CD4-positive, alpha-beta T cell treated with Interleukin-10 for 1 hour (primary cell): ENCODE measurements around the gene PRKCG.
"Not testable (repeated sequence)": the region's sequence is repeated elsewhere in the genome, so short reads cannot be mapped to it uniquely, and the experiment has no call there.

Experiments
- DNase-seq: peaks from one replicate; pipeline ENCODE4 v3.0.0-alpha.2; 2020

The PRKCG gene

DNA sequence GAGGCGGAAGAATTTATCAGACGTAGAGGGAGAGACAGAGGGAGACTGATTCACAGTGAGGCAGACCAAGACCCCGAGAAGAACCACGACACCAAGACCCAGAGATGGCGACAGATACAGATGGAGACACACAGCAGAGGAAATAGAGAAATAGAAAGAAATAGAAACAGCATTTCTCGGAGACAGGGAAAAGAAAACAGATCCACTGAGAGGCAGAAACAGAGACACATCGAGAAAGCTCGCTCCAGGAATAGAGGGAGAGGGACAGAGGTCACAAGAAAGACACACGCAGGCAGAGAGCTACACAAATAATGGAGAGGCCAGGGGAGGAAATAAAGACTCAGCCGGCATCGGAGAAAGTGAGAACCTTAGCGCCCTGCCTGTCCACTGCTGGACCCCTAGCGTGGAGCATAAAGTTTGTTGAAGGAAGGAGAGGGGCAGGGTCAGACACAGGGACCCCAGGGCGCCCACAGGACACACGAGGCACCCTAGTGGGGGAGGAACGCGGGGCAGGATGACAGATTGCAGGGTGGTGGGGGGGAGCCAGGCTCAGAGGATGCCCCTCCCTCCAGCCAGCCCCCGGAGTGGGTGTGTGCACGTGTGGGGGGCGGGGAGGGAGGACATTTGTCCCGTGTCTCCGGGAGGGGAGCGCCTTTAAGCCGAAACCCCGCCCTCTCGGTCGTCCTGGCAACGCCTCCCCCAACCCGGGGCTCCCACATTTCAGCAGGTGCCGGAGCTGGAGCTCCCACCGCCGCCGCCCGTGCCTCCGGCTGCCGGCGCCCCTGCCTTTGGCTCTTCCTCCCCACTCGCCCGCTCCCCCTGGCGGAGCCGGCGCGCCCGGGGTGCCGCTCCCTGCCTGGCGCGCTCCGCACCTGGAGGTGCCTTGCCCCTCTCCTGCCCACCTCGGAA, at the start of gene PRKCG:
Gene PRKCG, plus strand, starts transcription at position 716 of the 909 bp plus-strand sequence. CDS start 298 bp downstream, outside the sequence.
- DNase-seq = peak; percentile 75

DNA sequence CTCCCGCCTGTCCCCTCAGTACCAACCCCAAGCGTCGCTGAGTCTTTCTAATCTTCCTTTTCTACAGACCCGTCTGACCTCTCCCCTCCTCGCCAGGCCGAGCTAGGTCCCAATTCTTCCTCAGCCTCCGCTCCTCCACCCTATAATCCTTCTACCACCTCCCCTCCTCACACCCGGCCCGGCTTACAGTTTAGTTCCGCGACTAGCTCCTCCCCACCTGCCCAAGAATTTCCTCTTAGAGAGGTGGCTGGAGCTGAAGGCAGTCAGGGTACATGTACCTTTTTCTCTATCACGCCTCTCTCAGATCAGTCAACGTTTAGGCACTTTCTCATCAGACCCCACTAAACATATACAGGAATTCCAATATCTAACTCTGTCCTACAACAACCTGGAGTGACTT, 49.1 kb upstream of the PRKCG start:
- not testable (repeated sequence) for DNase-seq

DNA sequence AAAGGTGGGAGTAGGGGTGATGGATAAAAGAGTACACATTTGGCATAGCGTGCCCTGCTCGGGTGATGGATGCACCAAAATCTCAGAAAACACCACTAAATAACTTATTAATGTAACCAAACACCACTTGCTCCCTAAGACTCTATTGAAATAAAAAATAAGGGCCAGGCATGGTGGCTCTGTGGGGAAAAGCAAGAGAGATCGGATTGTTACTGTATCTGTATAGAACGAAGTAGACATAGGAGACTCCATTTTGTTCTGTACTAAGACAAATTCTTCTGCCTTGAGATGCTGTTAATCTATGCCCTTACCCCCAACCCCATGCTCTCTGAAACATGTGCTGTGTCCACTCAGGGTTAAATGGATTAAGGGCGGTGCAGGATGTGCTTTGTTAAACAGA, 43.6 kb upstream of the PRKCG start:
- DNase-seq = not testable (repeated sequence)

DNA sequence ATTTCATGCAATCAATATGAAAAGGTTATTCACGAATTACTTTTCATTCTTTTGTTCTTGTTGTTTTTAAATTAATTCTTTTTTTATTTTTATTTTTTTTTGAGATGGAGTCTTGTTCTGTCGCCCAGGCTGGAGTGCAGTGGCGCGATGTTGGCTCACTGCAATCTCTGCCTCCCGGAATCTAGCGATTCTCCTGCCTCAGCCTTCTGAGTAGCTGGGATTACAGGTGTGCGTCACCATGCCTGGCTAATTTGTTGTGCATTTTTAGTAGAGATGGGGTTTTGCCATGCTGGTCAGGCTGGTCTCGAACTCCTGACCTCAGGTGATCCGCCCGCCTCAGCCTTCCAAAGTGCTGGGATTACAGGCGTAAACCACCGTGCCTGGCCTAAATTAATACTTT, 41.8 kb upstream of the PRKCG start:
- DNase-seq = not testable (repeated sequence)

DNA sequence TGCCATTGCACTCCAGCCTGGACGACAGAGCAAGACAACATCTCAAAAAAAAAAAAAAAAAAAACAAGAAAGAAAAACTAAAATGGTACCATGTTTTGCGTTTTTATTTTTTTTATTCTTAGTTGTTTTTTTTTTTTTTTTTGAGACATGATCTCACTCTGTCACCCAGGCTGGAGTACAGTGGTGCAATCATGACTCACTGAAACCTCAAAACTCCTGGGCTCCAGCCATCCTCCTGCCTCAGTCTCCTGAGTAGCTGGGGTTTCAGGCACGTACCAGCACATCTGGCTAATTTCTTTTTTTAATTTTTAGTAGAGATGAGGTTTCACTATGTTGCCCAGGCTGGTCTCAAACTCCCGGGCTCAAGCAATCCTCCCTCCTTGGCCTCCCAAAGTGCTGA, 41.1 kb upstream of the PRKCG start:
- not testable (repeated sequence) for DNase-seq

DNA sequence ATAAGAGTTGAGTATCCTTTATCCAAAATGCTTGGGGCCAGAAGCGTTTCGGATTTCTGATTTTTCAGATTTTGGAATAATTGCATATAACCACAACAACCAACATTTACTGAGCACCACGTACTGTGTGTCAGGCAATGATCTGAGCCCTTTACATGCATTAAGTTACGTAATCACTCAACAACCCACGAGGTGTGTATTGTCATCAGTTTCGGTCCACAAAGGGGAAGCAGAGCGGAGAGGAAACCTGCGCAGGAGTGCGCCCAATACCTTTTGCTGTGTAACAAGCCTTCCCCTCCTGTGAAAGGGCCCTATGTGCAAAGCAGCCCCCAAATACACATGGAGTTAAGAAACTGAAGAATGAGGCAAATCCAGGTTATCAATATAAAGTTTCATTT, 37.1 kb upstream of the PRKCG start:
- peak; percentile 21 for DNase-seq

DNA sequence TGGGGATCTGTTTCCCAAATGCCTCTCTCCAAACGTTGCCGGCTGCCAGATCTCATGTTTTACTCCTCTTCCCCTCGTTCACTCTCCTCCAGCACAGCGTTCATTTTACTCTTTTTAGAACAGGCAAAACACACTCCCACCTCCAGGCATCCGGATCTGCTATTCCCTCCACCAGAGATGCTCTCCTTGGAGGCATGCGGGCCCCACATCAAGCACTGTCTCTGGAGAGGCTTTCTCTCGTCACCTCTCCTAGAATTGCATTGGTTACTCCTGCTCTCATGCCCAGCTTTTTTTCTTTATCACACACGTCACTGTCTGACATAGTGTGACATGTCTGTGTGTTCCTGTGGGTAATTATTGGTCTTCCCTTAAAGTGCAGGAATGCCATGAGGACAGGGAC, 34.4 kb upstream of the PRKCG start:
- no peak for DNase-seq

DNA sequence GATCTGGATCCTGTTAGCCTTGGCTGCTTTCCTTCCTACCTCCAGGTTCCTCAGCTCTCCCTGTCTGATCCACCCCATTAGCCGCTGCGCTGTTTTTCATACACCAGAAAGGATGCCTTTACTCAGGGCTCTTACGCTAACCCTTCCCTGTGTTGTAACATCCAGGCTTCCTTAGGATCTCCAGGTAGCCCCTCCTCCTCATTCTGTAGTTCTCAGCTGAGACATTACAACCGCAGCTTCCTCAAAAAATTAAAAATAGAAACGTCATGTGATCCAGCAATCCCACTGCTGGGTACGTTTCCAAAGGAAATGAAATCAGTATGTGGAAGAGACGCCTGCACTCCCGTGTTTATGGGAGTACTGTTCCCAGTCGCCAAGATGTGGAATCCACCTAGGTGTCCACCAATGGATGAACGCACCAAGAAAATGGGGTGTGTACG, 32.7 kb upstream of the PRKCG start:
- no peak for DNase-seq

DNA sequence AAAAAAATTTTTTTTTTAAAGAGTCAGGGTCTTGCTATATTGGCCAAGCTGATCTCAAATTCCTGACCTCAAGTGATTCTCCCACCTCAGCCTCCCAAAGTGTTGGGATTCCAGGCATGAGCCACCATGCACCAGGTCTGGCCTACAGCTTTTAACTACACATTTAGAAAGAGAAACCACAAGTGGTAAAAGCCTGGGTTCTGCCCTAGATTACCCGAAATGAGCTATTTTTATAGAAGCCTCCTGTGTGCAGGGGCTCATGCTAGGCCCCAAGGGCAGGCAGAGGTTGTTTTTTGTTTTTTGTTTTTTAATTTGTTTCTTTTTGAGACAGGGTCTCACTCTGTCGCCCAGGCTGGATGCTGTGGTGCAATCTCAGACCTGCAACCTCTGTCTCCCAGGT, 28.3 kb upstream of the PRKCG start:
- DNase-seq = peak; percentile 16

DNA sequence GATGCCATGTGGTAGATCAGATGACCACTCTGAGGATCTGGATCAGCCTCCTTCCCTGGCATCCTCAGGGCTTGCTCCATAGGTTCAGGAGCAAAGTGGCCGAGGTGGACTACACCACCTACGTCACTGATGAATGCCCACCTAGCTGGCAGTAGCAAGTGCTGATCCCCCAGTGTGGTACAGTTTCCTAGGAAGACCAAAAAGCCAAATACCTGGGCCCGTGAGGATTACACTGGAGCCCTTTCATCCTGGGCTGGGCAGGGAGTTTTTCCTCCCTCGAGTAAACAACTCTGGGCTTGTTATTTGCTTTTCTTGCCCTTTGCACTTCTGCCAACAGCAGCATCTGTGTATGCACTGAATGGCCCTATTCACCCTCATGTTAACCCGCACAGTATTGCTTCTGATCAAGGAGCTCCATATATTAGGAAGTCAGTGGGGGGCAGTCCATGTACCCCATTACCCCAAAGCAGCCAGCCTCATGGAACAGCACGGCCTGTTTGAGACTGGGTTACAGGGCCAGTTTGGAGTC, 17.6 kb upstream of the PRKCG start:
- DNase-seq = no peak

DNA sequence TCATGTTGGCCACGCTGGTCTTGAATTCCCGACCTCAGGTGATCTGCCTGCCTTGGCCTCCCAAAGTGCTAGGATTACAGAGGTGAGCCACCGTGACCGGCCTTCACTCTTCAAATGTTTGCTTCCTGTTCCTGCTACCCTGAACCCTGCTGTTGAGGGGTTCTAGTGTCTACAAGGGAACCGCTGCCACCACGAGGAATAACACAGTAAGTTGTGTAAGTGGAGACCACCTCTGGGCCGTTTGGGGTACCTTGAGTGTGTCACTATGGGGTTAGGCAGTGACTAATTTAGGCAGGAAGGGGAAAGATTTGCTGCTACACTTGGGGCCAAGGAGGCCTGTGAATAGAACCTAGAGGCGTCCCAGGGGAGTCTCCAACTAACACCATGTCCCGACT, 16.5 kb upstream of the PRKCG start:
- DNase-seq = no peak

DNA sequence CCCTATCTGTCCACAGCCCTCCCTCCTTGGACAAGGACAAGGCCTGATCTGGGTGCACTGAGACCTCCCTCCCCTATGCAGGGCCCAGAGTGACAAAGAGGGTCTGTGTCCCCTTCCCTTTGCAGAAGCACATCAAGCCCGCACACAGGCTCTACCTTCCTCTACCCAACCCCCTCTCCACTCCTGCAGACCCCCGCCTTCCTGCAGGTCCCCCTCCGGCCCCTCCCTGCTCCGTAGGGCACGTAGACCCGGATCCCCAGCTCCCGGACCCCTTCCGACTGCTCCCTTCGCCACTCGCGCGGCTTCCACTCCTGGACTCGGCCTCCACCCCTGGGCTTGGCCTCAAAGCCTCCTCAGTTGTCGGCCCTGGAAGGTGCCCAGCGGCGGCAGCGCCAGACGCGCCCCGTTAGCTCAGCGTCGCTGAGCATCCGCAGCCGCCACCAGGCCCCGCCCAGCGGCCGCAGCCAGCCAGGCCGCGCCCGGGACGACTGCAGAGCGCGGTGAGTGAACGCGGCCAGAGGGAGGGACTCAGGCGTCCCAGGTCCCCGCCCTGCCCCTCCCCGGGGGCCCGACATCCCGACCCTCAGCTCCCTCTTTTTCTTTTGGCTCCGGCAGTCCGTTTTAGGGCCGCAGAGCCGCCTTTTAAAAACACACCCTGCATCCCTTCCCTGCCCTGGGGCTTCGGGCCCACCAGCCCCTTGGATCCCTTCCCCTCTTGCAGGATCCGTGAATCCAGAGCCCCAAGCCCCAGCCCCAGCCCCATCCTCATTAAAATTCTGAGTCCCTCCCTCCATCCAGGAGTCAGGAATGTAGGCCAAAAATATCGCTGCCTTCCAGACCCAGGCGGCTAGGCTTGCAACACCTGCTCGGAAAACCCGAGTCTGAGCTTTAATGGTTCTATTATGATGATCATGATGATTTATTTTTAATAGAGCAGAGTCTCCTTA, 15.8 kb upstream of the PRKCG start:
- DNase-seq = peak; percentile 84

DNA sequence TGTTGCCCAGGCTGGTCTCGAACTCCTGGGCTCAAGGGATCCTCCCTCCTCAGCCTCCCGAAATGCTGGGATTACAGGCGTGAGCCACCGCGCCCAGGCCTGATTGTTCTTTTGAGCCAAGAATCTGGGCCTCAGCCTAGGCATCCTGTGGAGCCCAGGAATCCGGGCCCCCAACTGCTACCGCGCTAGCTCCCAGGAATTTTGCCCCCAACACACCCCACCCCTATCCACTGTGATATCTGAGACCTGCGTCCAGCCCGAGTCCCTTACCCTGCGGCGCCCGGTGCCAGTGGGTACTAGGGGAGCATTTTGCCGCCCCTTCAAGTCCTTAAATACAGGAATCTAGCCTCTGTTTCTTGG, 15.2 kb upstream of the PRKCG start:
- no peak for DNase-seq

DNA sequence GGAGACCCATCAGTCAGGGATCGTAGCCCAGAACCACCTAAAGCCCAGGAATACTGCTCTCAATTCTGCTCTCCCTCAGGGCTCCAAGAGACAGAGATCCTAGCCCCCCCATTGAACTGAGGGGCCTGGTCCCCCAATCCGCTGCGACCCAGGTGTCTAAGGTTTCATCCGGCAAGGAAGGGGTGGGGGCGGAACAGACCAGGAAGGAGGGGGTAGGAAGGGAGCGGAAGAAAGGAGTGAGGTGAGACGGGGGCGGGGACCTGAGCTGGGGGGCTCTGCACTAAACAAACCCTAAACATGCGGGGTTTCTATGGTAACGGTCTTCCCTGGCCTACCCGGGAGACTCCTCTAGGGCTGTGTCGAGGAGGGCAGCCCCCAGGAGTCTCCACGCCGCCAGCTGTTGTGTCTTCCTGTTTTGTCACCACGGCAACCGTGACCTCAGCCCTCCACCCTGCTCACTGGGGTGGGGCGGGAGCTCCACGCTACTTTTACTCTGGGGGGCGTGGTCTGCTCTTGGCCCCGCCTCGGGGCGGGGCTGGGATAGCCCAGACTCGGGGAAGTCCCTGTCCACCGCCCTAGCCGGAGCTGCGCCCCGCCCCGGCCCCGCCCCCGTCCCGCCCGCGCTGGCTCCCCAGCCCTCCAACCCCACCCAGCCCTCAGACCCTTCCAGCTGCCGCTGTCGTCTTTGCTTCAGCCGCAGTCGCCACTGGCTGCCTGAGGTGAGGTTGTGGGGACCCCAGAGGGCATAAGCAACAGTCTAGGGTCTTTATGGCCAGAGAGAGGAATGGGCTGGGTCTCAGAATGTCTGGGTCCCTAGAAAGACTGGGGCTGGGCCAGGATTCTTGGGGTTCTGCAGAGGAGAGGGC, 14.5 kb upstream of the PRKCG start, which contains the start of gene MYADM:
Gene MYADM, plus strand, starts transcription at position 659 of the 866 bp plus-strand sequence. CDS start 5,647 bp downstream, outside the sequence.
- peak; percentile 100 for DNase-seq

DNA sequence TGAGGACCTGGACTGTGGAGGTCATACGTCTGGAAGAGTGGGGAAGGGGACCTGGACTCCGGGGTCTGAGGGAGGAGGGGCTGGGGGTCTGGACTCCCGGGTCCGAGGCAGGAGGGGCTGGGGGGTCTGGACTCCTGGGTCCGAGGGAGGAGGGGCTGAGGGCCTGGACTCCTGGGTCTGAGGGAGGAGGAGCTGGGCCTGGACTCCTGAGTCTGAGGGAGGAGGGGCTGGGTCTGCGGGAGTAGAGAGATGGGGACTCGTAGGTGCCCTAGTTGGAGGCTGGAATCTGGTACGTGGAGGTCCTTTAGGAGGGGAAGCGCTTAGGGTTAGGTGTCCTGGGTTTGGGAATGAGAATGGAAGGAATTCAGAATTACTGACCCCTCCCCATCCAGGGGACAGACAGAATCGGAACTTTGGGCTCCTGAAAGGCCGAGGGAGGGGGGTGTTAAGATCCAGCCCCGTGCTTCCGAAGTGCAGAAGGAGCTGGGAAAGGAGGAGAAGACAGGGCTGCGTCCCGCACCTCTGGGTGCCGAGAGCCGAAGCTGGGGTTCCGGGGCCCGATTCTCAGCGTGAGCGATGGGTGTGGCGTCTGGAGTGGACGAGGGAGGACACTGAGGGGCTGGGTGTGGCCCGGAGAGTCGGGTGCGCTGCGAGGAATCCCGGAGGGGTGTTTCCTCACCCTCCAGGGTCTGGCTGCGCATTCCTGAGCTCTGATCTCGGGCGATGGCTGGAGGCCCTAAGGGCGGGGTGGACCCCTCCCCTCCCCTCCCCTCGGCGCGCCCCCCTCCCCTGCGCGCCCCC, 13.7 kb upstream of the PRKCG start:
- peak; percentile 62 for DNase-seq

DNA sequence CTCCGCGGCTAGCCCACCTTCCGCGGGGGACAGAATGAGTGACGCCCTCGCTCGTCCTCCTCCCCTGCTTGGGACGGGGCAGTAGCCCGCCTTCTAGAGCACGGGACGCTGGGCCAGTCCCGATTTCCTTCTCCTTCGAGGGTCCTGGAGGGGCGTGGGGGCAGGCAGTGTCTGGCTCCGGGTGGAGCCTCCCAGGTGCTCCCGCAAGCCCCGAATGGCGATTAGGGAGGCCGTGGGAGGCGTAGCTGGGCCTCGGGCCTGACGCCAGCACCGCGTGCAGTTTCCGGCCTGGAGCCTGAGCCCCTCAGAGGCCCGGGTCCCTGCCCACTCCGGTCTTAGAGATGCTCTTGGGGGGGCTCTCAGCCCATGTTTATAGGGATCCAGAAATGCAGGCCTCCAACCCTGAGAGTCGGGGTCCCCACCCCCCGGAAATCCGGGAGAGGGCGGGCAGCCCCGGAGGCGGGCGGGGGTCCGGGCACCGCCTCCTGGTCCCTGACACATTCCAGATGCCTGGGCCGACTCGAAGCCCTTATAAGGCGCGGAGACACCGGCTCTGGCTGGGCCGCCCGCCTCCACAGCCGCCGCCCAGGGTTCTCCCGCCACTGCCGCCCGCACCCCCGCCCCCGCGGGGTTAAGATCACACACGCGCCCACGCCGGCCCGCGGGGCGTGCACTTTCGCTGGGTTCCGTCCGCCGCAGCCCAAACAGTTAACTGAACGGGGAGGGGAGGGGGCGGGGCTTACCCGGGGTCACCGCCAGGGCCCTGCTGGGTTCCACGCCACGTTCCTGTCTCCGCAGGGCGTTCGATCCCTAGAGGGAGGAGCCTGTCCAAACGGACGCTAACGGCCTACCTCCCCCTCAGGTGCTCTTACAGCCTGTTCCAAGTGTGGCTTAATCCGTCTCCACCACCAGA, 12.8 kb upstream of the PRKCG start:
- peak; percentile 94 for DNase-seq

DNA sequence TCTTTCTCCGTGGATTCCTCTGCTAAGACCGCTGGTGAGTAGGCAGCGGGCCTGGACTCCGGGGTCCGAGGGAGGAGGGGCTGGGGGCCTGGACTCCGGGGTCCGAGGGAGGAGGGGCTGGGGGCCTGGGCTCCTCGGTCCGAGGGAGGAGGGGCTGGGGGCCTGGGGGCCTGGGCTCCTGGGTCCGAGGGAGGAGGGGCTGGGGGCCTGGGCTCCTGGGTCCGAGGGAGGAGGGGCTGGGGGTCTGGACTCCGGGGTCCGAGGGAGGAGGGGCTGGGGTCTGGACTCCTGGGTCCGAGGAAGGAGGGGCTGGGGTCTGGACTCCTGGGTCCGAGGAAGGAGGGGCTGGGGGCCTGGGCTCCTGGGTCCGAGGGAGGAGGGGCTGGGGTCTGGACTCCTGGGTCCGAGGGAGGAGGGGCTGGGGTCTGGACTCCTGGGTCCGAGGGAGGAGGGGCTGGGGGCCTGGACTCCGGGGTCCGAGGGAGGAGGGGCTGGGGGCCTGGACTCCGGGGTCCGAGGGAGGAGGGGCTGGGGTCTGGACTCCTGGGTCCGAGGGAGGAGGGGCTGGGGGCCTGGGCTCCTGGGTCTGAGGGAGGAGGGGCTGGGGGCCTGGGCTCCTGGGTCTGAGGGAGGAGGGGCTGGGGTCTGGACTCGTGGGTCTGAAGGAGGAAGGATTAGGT, 12.1 kb upstream of the PRKCG start:
- not testable (repeated sequence) for DNase-seq

DNA sequence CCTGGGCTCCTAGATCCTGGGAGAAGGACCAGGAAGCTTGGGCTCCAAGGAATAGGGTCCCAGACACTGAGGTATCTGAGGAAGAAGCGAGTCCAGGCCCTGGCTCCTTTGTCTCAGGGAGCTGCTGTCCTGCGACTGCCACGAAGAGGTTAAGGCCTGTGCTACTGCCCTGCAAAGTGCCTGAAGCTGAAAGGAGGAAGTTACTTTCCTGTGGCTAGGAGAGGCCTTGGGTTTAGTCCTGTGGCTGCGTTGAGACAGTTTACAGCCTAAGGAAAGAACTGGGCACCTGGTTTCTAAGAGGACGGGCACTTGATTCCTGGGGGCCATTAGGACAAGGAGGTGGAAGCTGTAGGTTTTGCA, 11.5 kb upstream of the PRKCG start:
- peak; percentile 47 for DNase-seq

DNA sequence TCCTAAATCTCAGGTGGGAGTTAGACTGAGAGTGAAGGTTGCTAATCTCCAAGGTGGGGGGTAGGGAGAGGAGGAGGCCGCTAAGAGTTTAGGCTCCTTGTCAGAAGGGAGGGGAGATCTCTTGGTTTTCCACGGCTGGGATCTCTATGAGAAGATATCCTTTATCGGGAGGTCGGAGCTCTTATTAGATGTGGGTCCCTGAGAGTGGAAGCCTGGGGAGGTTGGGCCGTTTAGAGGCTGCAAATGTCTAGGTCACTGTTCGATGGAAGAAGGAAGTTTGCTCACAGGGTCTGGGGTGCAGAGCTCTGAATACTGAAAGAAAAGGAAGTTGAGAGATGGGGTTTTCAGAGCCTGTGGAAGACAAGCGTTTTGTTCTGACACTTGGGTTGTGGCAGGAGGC, 10.5 kb upstream of the PRKCG start:
- peak; percentile 51 for DNase-seq

DNA sequence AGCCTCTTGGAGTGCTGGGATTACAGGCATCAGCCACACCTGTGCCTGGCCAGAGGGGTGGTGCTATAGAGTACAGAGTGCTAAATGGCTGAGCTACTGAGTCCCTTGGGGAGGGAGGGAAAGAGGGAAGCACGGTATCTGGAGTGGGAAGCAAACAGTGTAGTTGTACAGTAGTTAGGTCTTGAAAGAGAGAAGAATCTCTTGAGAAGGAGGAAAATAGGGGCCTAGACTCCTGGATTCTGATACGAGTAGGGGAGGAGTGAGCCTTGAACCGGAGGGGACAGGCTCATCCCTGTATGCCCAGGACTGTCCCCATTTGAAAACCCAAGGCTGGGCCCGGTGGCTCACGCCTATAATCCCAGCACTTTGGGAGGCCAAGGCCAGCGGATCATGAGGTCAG, 9.2 kb upstream of the PRKCG start:
- peak; percentile 45 for DNase-seq
